HepG2 (cell line): Measurements from ENCODE around the gene DYRK2. TPM values are rescaled to one million over a fixed set of nuclear protein-coding genes. Genes with fewer than 3 reads are reported as not detected.

ENCODE experiments used
- ARNTL ChIP-seq: sonication (generic); formaldehyde crosslinking; IDR thresholded peaks from 2 replicates; pipeline ENCODE4 v1.4.0; 2020; ENCODE audit warnings: mild to moderate bottlenecking, missing genetic modification reagents
- ATF6 ChIP-seq: sonication (generic); formaldehyde crosslinking; conservative IDR thresholded peaks from 2 replicates; pipeline ENCODE4 v1.4.0; 2020; ENCODE audit warnings: missing genetic modification reagents
- FOXM1 ChIP-seq: sonication (generic); formaldehyde crosslinking; IDR thresholded peaks from 2 replicates; pipeline ENCODE4 v1.5.0; 2020; ENCODE audit warnings: missing genetic modification reagents
- IKZF4 ChIP-seq: sonication (generic); formaldehyde crosslinking; IDR thresholded peaks from 2 replicates; pipeline ENCODE4 v1.5.1; 2020; ENCODE audit warnings: borderline replicate concordance, mild to moderate bottlenecking, low read depth, missing genetic modification reagents; ENCODE audit errors: not compliant biosample characterization
- IRX3 ChIP-seq: sonication (generic); formaldehyde crosslinking; IDR thresholded peaks from 2 replicates; pipeline ENCODE4 v1.8.1; 2023; ENCODE audit warnings: mild to moderate bottlenecking, low read depth, missing genetic modification reagents, borderline replicate concordance
- KDM6A ChIP-seq: IDR thresholded peaks from 2 replicates; pipeline ENCODE4 v1.6.1; 2016; ENCODE audit warnings: low read depth
- MAX ChIP-seq: IDR thresholded peaks from 2 replicates; pipeline ENCODE4 v1.6.1; 2012; ENCODE audit warnings: inconsistent platforms
- PAF1 ChIP-seq: IDR thresholded peaks from 2 replicates; pipeline ENCODE4 v1.6.1; 2016; ENCODE audit warnings: missing genetic modification reagents, missing compliant biosample characterization
- TCF7L2 ChIP-seq: IDR thresholded peaks from 2 replicates; pipeline ENCODE4 v1.6.1; 2011; ENCODE audit warnings: mild to moderate bottlenecking, low read depth, low read length, moderate library complexity
- TOPORS ChIP-seq: sonication (generic); formaldehyde crosslinking; IDR thresholded peaks from 2 replicates; pipeline ENCODE4 v1.8.0; 2023; ENCODE audit warnings: mild to moderate bottlenecking, missing genetic modification reagents
- TP53 ChIP-seq: sonication (generic); formaldehyde crosslinking; conservative IDR thresholded peaks from 2 replicates; pipeline ENCODE4 v1.4.0; 2020; ENCODE audit warnings: missing genetic modification reagents
- TSC22D2 ChIP-seq: sonication (generic); formaldehyde crosslinking; IDR thresholded peaks from 2 replicates; pipeline ENCODE4 v1.5.1; 2020; ENCODE audit warnings: missing genetic modification reagents, mild to moderate bottlenecking, borderline replicate concordance
- WIZ ChIP-seq: sonication (generic); formaldehyde crosslinking; IDR thresholded peaks from 2 replicates; pipeline ENCODE4 v1.5.1; 2020; ENCODE audit warnings: mild to moderate bottlenecking, missing genetic modification reagents
- YY1 ChIP-seq: IDR thresholded peaks from 2 replicates; pipeline ENCODE4 v1.6.1; 2011; ENCODE audit warnings: low read length, low read depth, moderate library complexity, mild to moderate bottlenecking; ENCODE audit not compliant: insufficient read depth, insufficient replicate concordance
- ZGPAT ChIP-seq: IDR thresholded peaks from 2 replicates; pipeline ENCODE4 v1.6.1; 2016; ENCODE audit warnings: mild to moderate bottlenecking
- ZNF343 ChIP-seq: sonication (generic); formaldehyde crosslinking; IDR thresholded peaks from 2 replicates; pipeline ENCODE4 v1.4.0; 2020; ENCODE audit warnings: mild to moderate bottlenecking, missing genetic modification reagents
- ZNF44 ChIP-seq: sonication (generic); formaldehyde crosslinking; IDR thresholded peaks from 2 replicates; pipeline ENCODE4 v1.5.1; 2020; ENCODE audit warnings: mild to moderate bottlenecking, missing genetic modification reagents
- ZNF7 ChIP-seq: IDR thresholded peaks from 2 replicates; pipeline ENCODE4 v1.6.1; 2016; ENCODE audit warnings: missing biosample characterization, missing genetic modification reagents
- ZNF790 ChIP-seq: sonication (generic); formaldehyde crosslinking; IDR thresholded peaks from 2 replicates; pipeline ENCODE4 v1.8.0; 2022; ENCODE audit warnings: missing genetic modification reagents, mild to moderate bottlenecking, borderline replicate concordance
- polyA plus RNA-seq, 8 experiments: library from polyadenylated mRNA; depleted of rRNA in 3 of 8; stranded (reverse) in 7 of 8; unstranded in 1 of 8; fragments of >200 nt; fragmentation: Illumina TruSeq in 4 of 8; extraction: Trizol in 4 of 8; gene quantifications; 2 replicates each; pipeline versions ENCODE4 v1.2.1 to v1.2.3, GENCODE V29; 2011 to 2016; ENCODE audit warnings: low read depth in 4 of 8, missing spikeins in 1 of 8, mixed read lengths in 1 of 8; ENCODE audit not compliant: insufficient read depth in 1 of 8
- total RNA-seq, 5 experiments: library from RNA; depleted of rRNA; stranded (reverse); fragments of >200 nt; fragmentation: Illumina TruSeq; extraction: Trizol; gene quantifications; 2 replicates each; pipeline ENCODE4 v1.2.3, GENCODE V29; 2016; ENCODE audit warnings: low read depth in 1 of 5
- TF ChIP-seq, protein P1 (sequence below): IDR thresholded peaks from 2 replicates; pipeline ENCODE4 v1.6.1; 2016; ENCODE audit warnings: control low read depth
- TF ChIP-seq, protein P2 (sequence below): sonication (generic); formaldehyde crosslinking; IDR thresholded peaks from 2 replicates; pipeline ENCODE4 v1.8.1; 2023; ENCODE audit warnings: missing genetic modification reagents, inconsistent platforms, borderline replicate concordance
- TF ChIP-seq, protein P3 (sequence below): sonication (generic); formaldehyde crosslinking; IDR thresholded peaks from 2 replicates; pipeline ENCODE4 v1.5.0; 2020; ENCODE audit warnings: mild to moderate bottlenecking, missing genetic modification reagents

The DYRK2 gene
- total and polyA plus RNA-seq, 2 of the 13 experiments (the other 11 are each of a cell fraction or from before 2014, with no cell fraction given), result 8.2 to 11.5 TPM

- TF ChIP-seq, protein P1, sequence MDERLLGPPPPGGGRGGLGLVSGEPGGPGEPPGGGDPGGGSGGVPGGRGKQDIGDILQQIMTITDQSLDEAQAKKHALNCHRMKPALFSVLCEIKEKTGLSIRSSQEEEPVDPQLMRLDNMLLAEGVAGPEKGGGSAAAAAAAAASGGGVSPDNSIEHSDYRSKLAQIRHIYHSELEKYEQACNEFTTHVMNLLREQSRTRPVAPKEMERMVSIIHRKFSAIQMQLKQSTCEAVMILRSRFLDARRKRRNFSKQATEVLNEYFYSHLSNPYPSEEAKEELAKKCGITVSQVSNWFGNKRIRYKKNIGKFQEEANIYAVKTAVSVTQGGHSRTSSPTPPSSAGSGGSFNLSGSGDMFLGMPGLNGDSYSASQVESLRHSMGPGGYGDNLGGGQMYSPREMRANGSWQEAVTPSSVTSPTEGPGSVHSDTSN (CRISPR knock-in tag), result no peak
- no peak for TF ChIP-seq ZNF343 (CRISPR knock-in tag)
- TF ChIP-seq FOXM1, result no peak
- no peak for TF ChIP-seq TOPORS (CRISPR knock-in tag)
- TF ChIP-seq MAX, result peak; percentile 41
- TF ChIP-seq ZNF7 (CRISPR knock-in tag), result no peak
- no peak for TF ChIP-seq TSC22D2 (CRISPR knock-in tag)
- no peak for TF ChIP-seq ATF6 (CRISPR knock-in tag)
- TF ChIP-seq PAF1, result no peak
- TF ChIP-seq KDM6A (CRISPR knock-in tag), result no peak
- TF ChIP-seq ZNF44 (CRISPR knock-in tag), result no peak
- no peak for TF ChIP-seq YY1
- no peak for TF ChIP-seq IKZF4 (CRISPR knock-in tag)
- TF ChIP-seq, protein P2, sequence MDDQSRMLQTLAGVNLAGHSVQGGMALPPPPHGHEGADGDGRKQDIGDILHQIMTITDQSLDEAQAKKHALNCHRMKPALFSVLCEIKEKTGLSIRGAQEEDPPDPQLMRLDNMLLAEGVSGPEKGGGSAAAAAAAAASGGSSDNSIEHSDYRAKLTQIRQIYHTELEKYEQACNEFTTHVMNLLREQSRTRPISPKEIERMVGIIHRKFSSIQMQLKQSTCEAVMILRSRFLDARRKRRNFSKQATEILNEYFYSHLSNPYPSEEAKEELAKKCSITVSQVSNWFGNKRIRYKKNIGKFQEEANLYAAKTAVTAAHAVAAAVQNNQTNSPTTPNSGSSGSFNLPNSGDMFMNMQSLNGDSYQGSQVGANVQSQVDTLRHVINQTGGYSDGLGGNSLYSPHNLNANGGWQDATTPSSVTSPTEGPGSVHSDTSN (CRISPR knock-in tag), result no peak
- no peak for TF ChIP-seq TP53 (CRISPR knock-in tag)
- no peak for TF ChIP-seq TCF7L2
- TF ChIP-seq, protein P3, sequence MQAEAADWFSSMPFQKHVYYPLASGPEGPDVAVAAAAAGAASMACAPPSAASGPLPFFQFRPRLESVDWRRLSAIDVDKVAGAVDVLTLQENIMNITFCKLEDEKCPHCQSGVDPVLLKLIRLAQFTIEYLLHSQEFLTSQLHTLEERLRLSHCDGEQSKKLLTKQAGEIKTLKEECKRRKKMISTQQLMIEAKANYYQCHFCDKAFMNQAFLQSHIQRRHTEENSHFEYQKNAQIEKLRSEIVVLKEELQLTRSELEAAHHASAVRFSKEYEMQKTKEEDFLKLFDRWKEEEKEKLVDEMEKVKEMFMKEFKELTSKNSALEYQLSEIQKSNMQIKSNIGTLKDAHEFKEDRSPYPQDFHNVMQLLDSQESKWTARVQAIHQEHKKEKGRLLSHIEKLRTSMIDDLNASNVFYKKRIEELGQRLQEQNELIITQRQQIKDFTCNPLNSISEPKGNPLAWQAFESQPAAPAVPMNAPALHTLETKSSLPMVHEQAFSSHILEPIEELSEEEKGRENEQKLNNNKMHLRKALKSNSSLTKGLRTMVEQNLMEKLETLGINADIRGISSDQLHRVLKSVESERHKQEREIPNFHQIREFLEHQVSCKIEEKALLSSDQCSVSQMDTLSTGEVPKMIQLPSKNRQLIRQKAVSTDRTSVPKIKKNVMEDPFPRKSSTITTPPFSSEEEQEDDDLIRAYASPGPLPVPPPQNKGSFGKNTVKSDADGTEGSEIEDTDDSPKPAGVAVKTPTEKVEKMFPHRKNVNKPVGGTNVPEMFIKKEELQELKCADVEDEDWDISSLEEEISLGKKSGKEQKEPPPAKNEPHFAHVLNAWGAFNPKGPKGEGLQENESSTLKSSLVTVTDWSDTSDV (CRISPR knock-in tag), result no peak
- TF ChIP-seq WIZ (CRISPR knock-in tag), result no peak
- no peak for TF ChIP-seq ARNTL
- no peak for TF ChIP-seq ZNF790
- TF ChIP-seq ZGPAT (CRISPR knock-in tag), result no peak
- TF ChIP-seq IRX3 (CRISPR knock-in tag), result 0 out of 2 replicates have a peak, but pooled peaks have one; percentile 35
These were observed 585 bp upstream of the DYRK2 start (continued) for GRCh38 chr12:67647799-67648520.
